HG03354 (cell line): ENCODE results near the gene ARID5B.
A peak's percentile ranks its signal among the peaks of the same experiment; 100 is the strongest.

ENCODE experiments used
- ATAC-seq: cut with Tn5 transposase; IDR thresholded peaks from one replicate; pipeline ENCODE4 v1.9.1; 2021; ENCODE audit warnings: mild to moderate bottlenecking; ENCODE audit not compliant: unreplicated experiment, poor library complexity, severe bottlenecking

ARID5B gene

DNA sequence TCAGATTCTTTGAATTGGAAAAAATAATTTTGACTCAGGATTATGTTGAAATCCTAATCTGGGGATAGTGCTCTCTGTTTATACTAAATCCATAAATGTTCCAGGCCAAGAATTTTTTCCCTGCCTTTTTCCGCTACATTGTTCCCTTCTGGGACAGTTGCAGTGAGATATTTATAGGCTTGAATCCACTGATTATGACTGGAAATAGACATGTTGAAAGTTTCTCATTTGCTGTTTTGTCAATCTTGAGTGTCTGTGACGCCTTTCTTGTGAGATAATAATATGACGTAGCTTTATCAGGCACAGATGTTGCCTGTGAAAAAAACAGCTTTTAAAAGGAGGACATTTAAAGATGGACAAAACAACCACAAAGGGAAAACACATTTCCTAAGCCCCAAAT, 155.9 kb downstream of the ARID5B start:
- ATAC-seq, result no peak

DNA sequence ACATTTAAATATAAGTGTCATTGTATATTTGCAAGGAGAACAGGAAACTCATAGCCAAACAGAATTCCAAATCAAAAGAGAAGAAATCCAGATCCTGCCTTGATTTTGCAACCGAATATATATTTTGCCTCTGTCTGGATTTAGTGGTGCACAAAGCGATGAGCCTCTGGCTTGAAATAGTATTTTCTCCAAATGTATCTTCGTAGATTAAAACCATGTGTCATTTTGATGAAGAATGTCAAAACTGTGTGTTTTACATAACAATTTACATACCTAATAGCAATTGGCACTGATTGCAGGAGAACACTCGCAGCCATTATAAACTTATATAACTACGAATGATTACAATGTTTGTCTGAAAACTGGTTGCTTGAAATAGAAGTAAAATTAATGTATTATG, 156.4 kb downstream of the ARID5B start:
- no peak for ATAC-seq

DNA sequence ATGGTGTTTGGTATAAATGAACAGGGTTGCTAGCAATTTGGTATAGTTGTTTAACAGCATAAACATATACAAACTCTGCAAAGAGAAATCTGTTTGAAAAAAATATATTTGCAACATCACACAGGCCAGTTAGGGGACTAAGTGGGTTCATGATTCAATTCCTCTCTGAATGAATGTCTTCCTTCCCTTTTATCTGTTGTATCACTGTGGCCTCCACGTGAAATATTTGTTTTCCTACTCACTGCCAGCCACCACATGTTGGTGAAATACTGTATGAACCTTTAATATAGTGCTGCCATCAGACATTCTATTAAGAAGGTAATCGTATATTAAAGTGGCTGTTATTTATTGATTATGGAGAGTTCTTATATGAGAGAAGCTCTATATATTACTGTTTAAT, 157.0 kb downstream of the ARID5B start:
- no peak for ATAC-seq

GRCh38 chr10:62058896-62059216, 157.4 kb downstream of the ARID5B start:
- ATAC-seq, result no peak

DNA sequence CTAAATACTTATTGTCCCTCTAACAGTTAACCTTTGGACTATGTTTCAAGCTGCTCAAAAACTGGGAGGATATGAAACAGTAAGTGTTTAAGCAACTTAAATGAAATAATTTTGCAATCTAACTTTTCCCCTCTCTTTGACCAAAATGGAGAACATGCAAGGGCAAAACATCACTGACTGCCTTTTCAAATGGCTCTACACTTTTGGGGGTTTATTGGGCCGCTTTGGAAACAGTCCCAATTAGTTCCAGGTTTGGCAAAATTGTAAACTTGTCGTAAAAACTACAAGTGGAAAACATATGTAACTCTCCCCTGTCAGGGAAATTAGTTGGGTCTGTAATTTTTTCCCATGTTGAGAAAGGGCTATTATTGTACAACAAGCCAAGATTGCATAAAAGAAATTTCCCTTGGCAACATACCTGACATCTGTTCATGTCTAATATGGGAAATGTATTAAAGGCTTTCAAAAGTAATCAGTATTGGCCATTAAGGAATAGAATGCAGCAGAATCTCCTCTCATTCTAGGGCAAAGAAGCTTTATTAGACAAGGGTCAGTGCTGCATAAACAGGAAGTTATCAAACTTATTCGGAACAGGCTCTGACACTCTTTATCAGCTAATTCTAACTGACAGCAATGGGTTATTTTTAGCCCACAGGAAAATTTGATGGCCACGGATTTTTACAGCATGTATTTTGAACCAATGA, 157.9 kb downstream of the ARID5B start:
- no peak for ATAC-seq

- ATAC-seq, result no peak
Measured at GRCh38 chr10:62062028-62062427, 160.5 kb downstream of the ARID5B start.

- ATAC-seq, result no peak
Measured at GRCh38 chr10:62062752-62063512, 161.4 kb downstream of the ARID5B start.

GRCh38 chr10:62063795-62064472, 162.4 kb downstream of the ARID5B start:
- ATAC-seq, result no peak

GRCh38 chr10:62067560-62067959, 166.1 kb downstream of the ARID5B start:
- ATAC-seq, result no peak

GRCh38 chr10:62068464-62068863, 167.0 kb downstream of the ARID5B start:
- no peak for ATAC-seq

DNA sequence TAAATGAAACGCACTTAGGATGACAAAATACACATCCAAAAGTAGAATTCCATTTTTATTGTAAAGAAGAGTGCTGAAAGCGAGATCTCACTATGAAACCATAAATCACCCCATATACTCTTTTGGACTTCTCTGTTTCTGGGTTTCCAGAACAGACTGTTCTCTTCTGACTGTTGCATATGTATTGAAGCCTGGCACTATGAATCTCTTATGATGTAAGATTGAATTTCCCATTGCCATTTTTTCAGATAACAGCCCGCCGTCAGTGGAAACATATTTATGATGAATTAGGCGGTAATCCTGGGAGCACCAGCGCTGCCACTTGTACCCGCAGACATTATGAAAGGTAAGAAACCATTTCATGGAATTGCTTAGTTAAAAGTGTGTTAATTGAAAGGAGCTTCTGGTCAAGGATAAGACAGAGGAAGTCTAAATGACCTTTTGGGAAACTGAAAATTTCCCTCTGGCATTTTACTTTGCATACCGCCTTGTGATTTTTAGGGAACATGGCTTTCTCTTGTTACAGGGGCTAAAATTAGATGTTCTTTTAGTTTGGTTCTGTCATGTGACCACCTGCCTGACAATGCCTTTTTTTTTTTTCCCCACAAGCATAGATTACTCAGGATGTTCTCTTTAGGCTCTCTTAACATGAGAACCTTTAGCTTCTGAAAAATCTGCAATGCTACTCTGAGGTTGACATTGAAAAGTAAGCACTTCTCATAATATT, 168.1 kb downstream of the ARID5B start:
- no peak for ATAC-seq

GRCh38 chr10:62071846-62072281, 170.4 kb downstream of the ARID5B start:
- ATAC-seq, result no peak

GRCh38 chr10:62072901-62073300, 171.4 kb downstream of the ARID5B start:
- ATAC-seq, result no peak

- ATAC-seq, result no peak
Measured at GRCh38 chr10:62073429-62073828, 171.9 kb downstream of the ARID5B start.

DNA sequence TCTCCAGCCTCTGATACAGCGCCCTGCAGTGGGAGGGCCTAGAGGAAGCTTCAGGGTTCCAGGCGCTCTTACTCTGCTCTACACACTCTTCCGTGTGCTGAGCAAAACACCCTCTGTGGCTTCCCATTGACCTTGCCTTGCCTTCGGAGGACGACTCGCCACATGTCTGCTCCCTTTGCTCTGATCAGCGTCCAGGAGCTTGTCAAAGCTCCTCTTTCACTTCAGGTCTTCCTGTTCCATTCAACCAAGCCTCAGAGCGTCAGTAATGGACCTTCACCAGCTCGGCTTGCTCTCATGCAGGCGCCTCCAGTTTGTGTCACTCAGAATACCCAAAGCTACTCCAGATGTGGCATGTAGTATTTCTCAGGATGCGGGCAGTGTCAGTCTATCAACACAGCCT, 173.9 kb downstream of the ARID5B start:
- ATAC-seq, result no peak

DNA sequence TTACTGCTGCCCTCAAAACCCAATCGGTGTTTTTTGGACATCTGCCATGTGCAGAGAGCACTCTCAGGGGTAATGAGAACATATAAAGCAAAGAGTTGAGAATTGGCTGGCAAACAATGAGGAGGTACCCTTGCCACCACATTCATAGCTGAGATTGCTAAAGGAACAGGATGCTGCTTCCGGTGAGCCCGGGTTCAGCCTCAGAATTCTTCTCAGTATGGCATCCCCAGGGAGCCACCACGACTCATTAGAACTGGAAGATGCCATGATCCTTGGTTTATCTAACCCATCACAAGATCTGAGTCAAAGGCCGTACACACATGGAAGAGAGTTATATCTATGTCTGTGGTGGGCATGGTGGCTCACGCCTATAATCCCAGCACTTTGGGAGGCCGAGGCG, 174.4 kb downstream of the ARID5B start:
- no peak for ATAC-seq

GRCh38 chr10:62076891-62077290, 175.4 kb downstream of the ARID5B start:
- no peak for ATAC-seq

DNA sequence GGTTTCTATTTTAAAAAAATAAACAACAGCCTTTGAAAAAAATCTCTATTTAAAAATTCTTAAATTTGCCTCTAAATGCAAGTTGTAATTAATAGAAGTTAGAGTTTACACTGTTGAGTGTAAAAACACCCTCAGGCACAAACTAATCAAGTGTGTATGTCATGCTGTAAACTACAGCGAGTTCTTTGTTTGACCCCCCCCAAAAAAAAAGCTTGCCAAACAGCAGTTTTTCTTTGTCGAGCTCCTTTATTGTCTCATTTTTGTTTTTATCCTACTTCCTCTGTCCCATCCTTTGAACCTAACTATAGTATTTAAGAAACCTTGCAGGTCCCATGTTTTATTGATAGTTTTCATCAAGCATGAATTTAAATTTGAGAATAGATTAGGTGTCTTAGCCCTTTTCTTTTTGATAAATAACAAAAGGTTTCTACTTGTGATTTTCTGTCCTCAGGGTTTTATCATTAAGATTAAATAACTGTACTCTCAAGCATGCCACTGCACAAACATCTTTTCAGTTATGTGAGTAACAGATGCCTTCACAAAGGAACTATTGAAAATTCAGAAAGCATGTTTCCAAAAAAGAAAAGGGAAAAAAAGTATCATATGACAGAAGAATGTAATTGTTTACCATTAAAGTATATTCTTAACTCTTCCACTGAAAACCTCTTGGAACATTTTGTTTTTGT, 176.0 kb downstream of the ARID5B start:
- ATAC-seq, result no peak

DNA sequence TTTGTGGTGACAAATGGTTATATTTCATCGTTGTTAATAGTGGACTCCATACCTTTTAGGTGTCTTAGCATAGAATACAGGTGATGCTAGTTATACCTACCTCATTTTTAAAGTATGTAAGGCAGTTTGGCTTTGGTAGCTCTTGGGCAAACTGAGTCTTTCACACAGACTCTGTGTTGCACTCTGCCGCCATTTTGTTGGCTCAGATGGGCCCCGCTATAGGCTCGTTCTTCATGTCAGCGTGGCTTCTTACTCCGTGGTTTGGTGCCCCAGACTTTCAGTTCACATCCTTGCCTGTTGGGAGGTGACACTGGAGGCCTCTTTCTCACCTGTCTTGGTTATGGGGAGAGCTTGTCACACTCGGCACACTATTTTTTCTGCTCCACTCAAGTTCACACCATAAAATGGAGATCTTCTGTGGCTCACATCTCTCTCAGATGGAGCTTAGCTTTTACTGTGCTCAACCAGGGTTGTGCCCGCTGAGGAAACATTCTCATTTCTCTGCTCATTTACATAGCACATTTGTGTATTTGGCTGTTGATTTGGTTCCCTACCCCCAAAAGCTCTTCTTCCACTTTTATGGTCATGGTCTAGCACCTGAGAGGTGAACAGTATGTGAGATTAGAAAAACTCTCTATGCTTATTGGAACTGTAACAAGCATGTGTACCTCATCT, 178.5 kb downstream of the ARID5B start:
- ATAC-seq, result peak; percentile 79
